Fibroblast of the conjunctiva (primary cell): ENCODE data around the gene HCAR3.
A peak's percentile ranks its signal among the peaks of the same experiment; 100 is the strongest.
"Not testable (repeated sequence)": the region's sequence is repeated elsewhere in the genome, so short reads cannot be mapped to it uniquely, and the experiment has no call there.

Experiments used
- DNase-seq: peaks from one replicate; pipeline ENCODE4 v3.0.0-alpha.2; 2010; ENCODE audit warnings: low read depth

Gene HCAR3

DNA sequence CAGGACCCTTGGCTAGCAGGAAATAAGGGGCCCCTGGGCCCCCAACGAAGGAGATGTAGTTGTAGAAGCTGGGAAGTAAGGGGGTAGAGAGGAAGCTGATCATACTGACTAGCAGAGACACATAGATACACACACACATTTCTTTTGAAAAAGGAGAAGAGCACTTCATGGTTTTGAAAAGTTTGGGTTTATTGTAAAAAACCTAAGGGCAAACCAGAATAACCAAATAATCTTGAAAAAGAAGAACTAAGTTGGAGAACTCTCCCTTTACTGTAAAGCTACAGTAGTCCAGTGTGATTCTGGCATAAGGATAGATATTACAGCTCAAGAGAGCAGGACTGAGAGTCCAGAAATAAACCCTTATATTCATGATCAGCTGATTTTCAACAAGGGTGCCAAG is 5.8 kb upstream of the HCAR3 start:
- DNase-seq = no peak

DNA sequence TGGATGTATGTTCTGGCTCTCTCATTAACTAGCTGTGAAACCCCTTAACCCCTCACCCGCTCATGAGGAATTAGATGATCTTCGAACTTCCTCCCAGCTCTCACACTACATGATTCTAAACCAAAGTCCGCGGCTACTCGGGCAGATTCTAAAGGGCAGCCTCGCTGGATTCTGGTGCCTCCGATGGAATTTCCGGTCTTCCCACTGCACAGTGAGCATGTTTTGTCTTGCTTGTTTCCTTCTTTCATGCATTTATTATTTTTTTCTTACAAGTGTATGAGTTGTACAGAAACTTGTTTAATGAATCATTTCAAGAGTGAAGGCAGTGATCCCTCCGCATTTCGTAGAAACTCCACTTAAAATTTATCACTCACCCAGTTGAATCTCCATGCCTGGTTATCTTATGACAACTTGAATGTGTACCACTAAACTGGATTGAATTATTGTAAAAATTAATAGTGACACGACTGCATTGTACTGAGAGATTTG is 4.5 kb upstream of the HCAR3 start:
- DNase-seq = no peak

DNA sequence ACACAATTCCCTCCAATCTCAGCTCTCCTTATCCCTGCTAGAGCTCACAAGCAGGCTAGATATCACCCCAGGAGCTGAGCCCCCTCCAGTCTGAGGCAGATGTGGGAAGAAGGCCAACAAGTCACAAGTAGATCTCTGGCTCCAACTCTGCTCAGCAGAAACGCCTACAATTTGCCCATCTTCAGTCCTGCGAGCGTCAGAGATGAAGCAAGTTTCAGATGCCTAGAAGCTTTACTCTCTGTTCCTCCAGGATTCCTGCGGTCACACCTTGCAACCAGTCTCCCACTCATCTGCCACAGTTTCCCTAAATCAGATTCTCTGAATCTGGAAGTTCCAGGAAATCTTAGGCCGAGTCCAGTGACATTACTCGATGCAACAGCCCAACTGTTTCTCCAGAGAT is 1.4 kb downstream of the HCAR3 start:
- not testable (repeated sequence) for DNase-seq

DNA sequence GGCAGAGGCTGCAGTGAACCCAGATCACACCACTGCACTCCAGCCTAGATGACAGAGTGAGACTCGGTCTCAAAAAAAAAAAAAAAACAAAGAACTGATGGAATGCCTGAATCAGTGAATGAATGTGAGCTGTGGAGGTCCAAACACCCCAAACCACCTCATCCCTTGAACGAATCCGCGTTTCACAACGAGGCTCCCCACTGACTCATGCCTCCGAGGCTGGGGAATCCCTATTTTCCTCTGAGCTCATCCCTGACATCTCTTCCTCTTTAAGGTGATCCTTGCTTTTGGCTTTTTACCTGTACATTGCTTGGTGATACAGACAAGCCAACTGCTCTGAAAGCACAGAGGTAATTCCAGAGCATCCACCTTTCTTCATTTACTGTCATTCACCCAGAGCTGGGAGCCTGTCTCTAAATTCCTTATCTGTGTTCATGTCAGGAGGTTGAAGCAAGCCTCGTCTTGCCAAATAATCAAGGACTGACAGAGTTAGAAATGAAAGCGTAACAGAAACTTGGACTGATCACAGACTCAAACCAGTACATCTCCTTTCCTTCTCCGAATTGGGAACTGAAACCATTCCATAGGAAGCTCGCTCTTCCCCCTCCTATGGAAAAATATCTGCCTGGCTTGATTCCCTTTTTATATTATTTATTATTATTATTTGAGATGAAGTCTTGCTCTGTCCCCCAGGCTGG is 3.0 kb downstream of the HCAR3 start:
- DNase-seq = not testable (repeated sequence)

DNA sequence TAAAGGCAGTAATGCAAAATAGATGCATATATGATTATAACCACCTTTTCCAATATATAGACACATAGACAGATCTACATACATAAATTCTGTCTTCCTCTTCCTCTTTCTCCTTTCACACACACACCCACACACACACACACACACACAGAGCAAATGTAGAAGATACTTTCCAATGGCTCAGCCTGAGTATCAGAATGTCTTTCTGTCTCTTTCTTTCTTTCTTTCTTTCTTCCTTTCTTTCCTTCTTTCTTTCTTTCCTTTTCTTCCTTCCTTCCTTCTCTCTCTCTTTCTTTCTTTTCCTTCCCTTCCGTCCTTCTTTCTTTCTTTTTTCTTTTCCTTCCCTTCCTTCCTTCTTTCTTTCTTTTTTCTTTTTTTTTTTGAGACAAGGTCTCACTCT is 5.3 kb downstream of the HCAR3 start:
- DNase-seq = not testable (repeated sequence)

DNA sequence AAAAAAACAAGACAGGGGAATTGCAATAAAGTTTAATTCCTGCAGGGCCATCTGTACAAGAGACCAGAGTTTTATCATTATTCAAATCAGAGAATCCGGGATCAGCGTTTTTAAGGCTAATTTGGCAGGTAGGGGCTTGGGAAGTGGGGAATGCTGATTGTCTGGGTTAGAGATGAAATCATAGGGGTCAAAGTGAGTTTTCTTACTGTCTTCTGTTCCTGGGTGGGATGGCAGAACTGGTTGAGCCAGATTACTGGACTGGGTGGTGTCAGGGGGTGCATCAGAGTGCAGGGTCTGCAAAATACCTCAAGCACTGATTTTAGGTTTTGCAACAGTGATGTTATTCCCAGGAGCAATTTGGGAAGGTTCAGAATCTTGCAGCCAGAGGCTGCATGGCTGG is 6.3 kb downstream of the HCAR3 start:
- DNase-seq = not testable (repeated sequence)

DNA sequence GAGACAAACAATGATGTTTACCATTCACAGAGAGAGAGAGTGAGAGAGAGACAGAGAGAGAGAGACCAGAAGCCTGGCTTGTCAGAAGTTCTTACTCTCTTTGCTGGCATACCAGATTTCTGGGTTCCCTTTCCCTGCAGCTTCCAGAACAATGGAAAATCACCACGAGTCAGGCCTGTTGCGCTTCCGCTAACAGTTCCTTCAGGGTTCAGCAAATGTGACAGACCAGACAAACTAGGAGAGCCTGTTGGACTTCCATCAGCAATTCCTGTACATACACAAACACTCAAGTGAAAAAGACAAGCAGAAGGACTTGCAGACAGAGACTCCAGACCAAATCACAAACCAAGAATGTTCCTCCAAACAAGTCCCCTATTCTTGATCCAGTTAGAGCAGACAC is 7.3 kb downstream of the HCAR3 start:
- DNase-seq = not testable (repeated sequence)

DNA sequence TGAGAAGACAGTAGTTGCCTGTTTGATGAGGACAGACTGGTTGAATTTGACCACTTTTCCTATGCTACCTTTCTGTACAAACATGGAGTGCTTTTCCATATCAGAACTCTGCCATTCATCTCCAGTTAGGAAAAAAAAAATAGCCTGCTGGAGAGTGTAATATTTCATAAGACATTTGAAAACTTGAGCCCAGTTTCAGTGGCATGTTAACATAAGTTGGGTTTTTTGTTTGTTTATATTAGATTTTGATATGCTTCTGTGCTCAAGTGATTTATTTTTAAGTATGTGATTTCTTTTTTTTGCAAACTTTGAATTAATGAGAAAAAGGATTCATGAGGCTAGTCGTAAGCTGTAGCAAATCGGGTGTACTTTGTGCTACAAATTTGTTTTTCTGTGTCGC is 12.8 kb downstream of the HCAR3 start:
- DNase-seq = not testable (repeated sequence)

DNA sequence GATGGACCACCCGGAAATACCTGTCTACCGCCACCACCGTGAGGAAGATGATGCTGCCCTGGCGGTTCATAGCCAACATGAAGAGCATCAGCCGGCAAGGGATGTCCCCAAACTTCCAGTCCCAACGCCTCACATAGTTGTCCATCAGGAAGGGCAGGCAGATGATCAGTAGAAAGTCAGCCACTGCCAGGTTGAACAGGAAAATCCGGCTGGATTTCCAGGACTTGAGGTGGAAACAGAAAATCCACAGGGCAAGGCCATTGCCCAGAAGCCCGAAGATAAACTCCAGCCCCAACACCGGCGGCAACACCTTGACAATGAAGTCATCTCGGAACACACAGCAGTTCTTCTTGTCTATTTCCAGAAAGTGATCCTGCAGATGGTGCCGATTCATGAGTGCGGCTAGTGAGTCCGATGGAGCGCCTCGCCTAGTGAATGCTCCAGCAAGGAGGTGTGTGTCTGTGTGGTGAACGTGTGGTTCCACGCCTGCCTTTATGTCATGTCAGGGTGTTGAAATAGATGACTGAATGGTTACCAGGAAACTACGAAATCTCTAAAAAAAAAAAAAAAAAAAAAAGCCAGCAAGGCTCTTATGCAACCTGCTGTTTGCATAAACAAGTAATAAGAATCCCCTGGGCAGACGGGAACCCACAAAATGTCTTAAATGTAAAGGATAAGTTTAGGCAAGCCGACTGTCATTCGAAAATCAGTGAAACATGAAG is 13.6 kb downstream of the HCAR3 start, which contains the start of gene HCAR2:
Gene HCAR2, minus strand, starts transcription at position 468 of the 722 bp plus-strand sequence. Its CDS starts 74 bp downstream, at position 394.
- DNase-seq = not testable (repeated sequence)

DNA sequence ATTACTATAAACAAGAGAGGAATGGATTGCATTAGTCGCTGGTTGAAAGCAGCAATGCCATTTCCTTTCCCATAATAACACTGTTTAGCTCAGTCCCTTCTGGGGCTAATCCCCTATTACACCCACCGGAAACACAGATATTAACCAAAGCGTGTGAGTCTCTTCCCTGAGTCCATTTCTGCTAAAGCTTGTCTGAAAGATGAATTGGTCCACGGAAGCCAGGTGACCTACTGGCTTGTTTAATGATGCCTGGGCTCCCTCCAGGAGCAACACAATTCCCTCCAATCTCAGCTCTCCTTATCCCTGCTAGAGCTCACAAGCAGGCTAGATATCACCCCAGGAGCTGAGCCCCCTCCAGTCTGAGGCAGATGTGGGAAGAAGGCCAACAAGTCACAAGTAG is 15.1 kb downstream of the HCAR3 start:
- DNase-seq = not testable (repeated sequence)

DNA sequence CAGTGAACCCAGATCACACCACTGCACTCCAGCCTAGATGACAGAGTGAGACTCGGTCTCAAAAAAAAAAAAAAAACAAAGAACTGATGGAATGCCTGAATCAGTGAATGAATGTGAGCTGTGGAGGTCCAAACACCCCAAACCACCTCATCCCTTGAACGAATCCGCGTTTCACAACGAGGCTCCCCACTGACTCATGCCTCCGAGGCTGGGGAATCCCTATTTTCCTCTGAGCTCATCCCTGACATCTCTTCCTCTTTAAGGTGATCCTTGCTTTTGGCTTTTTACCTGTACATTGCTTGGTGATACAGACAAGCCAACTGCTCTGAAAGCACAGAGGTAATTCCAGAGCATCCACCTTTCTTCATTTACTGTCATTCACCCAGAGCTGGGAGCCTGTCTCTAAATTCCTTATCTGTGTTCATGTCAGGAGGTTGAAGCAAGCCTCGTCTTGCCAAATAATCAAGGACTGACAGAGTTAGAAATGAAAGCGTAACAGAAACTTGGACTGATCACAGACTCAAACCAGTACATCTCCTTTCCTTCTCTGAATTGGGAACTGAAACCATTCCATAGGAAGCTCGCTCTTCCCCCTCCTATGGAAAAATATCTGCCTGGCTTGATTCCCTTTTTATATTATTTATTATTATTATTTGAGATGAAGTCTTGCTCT is 16.4 kb downstream of the HCAR3 start:
- DNase-seq = not testable (repeated sequence)

DNA sequence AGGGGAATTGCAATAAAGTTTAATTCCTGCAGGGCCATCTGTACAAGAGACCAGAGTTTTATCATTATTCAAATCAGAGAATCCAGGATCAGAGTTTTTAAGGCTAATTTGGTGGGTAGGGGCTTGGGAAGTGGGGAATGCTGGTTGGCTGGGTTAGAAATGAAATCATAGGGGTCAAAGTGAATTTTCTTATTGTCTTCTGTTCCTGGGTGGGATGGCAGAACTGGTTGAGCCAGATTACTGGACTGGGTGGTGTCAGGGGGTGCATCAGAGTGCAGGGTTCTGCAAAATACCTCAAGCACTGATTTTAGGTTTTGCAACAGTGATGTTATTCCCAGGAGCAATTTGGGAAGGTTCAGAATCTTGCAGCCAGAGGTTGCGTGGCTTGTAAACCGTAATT is 19.7 kb downstream of the HCAR3 start:
- not testable (repeated sequence) for DNase-seq

DNA sequence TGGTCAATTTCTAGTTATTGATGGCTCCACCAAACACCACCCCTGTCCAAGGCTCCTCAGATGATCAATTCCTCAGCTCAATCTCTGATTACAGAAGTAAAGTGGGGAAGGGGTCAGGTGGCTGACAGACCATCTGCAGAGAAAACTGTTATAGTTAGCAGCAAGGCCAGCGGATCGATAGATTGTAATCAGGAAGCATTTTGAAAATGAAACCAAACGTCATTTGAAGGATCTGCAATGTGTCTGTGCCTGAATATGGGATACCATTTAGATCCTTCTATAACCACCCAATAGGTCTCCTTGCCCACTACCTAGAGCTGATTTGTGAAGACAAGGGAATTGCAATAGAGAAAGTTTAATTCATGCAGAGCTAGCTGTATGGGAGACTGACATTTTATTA is 25.0 kb downstream of the HCAR3 start:
- no peak for DNase-seq

DNA sequence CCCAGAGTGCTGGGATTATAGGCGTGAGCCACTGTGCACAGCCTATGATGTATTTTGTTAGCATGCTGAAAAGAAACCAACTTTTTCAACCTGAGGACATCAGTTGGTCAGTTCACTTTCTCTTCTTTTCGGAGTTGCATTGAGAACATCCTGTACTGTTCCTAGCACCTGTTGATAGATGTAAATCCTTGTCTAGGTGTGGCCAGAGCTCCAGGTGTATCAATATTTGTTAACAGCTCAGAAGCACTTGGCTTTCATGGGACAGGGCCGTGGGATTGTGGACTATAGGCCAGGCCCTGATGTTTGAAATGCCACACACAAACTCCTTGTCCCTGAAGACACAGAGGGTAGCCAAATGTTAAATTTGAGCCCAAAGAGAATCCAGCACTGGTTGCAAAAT is 28.3 kb downstream of the HCAR3 start:
- no peak for DNase-seq

DNA sequence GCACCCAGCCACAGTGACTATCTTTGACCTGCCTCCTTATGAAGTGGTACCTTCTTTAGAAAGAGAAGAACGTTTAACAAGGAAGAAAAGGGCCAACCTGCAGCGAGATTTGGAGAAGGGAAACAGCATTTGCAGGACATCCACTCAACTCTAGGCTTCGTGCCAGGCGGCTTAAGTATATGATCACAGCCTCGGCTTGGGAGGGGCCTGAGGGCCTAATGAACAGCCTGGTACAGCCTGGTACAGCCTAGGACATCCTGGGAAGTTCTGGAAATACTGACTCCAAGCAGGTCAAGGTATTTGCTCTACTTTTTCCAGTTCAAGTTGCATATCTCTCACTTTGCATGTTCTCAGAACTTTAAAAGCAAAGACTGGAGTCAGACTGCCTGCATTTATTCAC is 29.5 kb downstream of the HCAR3 start:
- DNase-seq = peak; percentile 20

DNA sequence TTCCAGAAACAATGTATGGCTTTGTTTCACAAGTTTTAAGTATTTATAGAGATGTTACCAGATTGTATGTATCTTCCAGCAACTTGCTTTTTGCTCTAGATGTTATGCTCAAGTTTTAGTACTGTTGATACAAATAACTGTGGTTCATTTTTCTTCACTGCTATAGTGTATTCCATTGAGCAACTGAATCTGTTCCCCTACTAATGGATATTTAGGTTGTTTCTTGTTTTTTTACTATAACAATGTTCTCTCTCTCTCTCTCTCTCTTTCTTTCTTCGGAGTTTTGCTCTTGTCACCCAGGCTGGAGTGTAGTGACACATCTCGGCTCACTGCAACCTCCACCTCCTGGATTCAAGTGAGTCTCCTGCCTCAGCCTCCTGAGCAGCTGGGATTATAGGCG is 30.1 kb downstream of the HCAR3 start:
- no peak for DNase-seq

DNA sequence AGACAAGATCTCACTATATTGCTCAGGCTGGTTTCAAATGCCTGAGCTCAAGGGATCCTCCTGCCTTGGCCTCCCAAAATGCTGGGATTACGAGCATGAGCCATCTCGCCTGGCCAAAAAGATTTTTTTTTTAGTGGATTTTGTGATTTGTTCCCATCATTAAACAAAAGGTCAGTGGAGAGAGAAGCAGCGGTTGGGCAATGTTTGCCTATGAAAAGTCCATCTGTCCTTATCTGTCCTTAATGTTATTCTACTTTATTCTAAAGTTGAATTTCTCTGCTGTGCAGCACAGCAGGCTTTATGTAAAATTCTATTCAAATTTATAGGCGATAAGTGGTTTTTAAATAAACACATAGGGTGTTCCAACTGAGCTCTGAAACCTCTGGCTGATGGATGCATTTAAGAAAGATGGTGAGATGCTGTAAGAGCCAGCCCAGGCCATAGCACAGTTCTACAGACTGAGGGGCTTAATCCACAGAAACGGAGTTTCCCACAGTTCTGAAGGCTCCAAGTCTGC is 32.3 kb downstream of the HCAR3 start:
- no peak for DNase-seq

DNA sequence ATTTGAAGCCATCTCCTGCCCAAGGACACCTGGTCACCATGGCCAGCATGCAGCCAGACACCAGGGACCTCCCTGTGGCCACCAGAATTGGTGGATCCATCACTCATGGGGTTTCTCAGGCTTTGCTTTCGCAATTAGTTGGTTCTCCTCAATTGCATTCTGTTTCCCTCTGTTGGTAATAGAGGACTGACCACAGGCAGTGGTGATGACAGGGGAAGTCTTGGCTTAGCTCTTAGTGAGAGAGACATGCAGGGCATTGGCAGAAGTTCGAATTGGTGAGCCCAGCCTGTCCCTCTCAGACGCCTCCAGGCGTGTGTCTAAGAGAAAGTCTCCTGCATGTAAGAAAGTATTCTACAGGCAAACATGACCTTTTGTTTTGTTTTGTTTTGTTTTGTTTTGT is 34.8 kb downstream of the HCAR3 start:
- DNase-seq = no peak

DNA sequence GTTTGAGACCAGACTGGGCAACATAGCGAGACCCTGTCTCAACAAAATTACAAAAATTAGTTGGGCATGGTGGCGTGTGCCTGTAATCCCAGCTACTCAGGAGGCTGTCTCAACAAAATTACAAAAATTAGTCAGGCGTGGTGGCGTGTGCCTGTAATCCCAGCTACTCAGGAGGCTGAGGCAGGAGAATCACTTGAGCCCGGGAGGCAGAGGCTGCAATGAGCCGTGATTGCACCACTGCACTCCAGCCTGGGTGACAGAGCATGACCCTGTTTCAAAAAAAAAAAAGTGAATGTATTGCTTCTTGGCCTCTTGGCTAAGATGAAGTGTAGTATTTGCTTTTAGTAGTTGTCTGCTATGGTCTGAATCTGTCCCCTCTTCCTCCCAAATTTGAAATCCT is 35.6 kb downstream of the HCAR3 start:
- DNase-seq = not testable (repeated sequence)

DNA sequence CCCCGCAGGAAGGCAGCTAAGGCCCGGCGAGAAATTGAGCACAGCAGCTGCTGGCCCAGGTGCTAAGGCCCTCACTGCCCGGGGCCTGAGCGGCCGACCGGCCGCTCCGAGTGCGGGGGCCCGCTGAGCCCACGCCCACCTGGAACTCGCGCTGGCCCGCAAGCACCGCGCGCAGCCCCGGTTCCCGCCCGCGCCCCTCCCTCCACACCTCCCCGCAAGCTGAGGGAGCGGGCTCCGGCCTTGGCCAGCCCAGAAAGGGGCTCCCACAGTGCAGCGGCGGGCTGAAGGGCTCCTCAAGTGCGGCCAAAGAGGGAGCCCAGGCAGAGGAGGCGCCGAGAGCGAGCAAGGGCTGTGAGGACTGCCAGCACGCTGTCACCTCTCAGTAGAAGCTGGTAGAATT is 39.8 kb downstream of the HCAR3 start:
- DNase-seq = not testable (repeated sequence)

DNA sequence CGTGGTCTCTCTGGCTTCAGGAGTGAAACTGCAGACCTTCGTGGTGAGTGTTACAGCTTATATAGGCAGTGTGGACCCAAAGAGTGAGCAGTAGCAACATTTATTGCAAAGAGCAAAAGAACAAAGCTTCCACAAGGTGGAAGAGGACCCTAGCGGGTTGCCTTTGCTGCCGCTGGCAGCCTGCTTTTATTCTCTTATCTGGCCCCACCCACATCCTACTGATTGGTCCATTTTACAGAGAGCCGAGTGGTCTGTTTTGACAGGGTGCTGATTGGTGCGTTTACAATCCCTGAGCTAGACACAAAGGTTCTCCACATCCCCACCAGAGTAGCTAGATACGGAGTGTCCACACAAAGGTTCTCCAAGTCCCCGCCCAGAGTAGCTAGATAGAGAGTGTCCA is 40.6 kb downstream of the HCAR3 start:
- not testable (repeated sequence) for DNase-seq

DNA sequence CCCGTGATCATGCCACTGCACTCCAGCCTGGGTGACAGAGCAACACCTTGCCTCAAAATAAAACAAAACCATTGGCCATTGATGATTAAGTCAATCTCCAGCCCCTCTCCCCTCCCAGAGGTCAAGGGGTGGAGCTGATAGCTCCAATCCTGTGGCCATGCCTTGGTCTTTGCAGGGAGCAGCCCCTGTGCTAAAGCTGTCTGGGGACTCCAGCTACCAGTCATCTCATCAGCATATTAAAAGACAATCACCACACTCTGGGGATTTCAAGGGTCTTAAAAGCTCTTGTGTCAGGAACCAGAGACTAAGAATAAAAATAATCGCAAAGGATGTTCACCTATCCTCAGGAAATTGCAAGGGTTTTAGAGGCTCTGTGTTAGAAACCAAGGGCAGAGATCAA is 44.1 kb downstream of the HCAR3 start:
- no peak for DNase-seq
